Astrocyte of the spinal cord (primary cell): ENCODE measurements around the gene XPNPEP1.

Experiments
- DNase-seq: peaks from one replicate; pipeline ENCODE4 v3.0.0; 2011; ENCODE audit warnings: low read depth, low spot score
- H3K4me3 ChIP-seq: 2 replicates; pipeline ENCODE4 v1.5.1; 2011; ENCODE audit warnings: low read depth, mild to moderate bottlenecking, low read length, moderate library complexity
- CTCF ChIP-seq: IDR thresholded peaks from 2 replicates; pipeline ENCODE4 v1.5.1; 2012; ENCODE audit warnings: low read depth, mild to moderate bottlenecking, low read length, inconsistent platforms
- in situ Hi-C: cut with HindIII; loops from 2 replicates; pipeline ENCODE4 v1.10.0; 2017; ENCODE audit warnings: low sequenced_read_pairs

Gene XPNPEP1

GRCh38 chr10:109846832-109847231 is 76.5 kb downstream of the XPNPEP1 start:
- no peak for DNase-seq
- in situ Hi-C loops = no loop called here
- no peak overlapping the region for H3K4me3 ChIP-seq
- no peak for TF ChIP-seq CTCF

- no peak for DNase-seq
- no peak overlapping the region for H3K4me3 ChIP-seq
- in situ Hi-C loops = no loop called here
- TF ChIP-seq CTCF = no peak
Measured at GRCh38 chr10:109845308-109845707, 78.0 kb downstream of the XPNPEP1 start.

GRCh38 chr10:109838592-109839244 is 84.6 kb downstream of the XPNPEP1 start:
- in situ Hi-C loops = no loop called here
- DNase-seq = no peak
- no peak overlapping the region for H3K4me3 ChIP-seq
- no peak for TF ChIP-seq CTCF

GRCh38 chr10:109837384-109837783 is 85.9 kb downstream of the XPNPEP1 start:
- in situ Hi-C loops = no loop called here
- no peak for DNase-seq
- TF ChIP-seq CTCF = no peak
- no peak overlapping the region for H3K4me3 ChIP-seq

GRCh38 chr10:109835257-109835656 is 88.1 kb downstream of the XPNPEP1 start:
- no peak overlapping the region for H3K4me3 ChIP-seq
- no peak for TF ChIP-seq CTCF
- in situ Hi-C loops = no loop called here
- DNase-seq = no peak

- no peak overlapping the region for H3K4me3 ChIP-seq
- in situ Hi-C loops = no loop called here
- no peak for TF ChIP-seq CTCF
- no peak for DNase-seq
Measured at GRCh38 chr10:109831846-109832245, 91.5 kb downstream of the XPNPEP1 start.

- H3K4me3 ChIP-seq = no peak overlapping the region
- DNase-seq = no peak
- in situ Hi-C loops = no loop called here
- TF ChIP-seq CTCF = no peak
Measured at GRCh38 chr10:109824206-109824605, 99.1 kb downstream of the XPNPEP1 start.
